Osteoblast (primary cell): ENCODE measurements around the gene SPATS2. TPM values are rescaled to one million over a fixed set of nuclear protein-coding genes. Genes with fewer than 3 reads are reported as not detected.

ENCODE experiments used
- DNase-seq: peaks from one replicate; pipeline ENCODE4 v3.0.0; 2011; ENCODE audit warnings: low spot score, mixed read lengths; ENCODE audit not compliant: insufficient read length; ENCODE audit errors: missing footprints
- H2AFZ ChIP-seq: 2 replicates; pipeline ENCODE4 v1.6.0; 2011; ENCODE audit warnings: mild to moderate bottlenecking, low read length
- H3K27ac ChIP-seq: 2 replicates; pipeline ENCODE4 v1.5.1; 2011; ENCODE audit warnings: mild to moderate bottlenecking, low read depth, low read length, moderate library complexity
- H3K27me3 ChIP-seq: 2 replicates; pipeline ENCODE4 v1.6.0; 2012; ENCODE audit warnings: mild to moderate bottlenecking, control low read depth, inconsistent platforms, low read length, moderate library complexity; ENCODE audit not compliant: insufficient read depth
- H3K36me3 ChIP-seq: 2 replicates; pipeline ENCODE4 v1.5.1; 2011; ENCODE audit warnings: mild to moderate bottlenecking, low read length, control low read depth, moderate library complexity; ENCODE audit not compliant: insufficient read depth
- H3K4me1 ChIP-seq: 2 replicates; pipeline ENCODE4 v1.5.1; 2011; ENCODE audit warnings: mild to moderate bottlenecking, low read length, control low read depth, moderate library complexity; ENCODE audit not compliant: insufficient read depth
- H3K4me2 ChIP-seq: 2 replicates; pipeline ENCODE4 v1.6.0; 2011; ENCODE audit warnings: mild to moderate bottlenecking, low read length; ENCODE audit not compliant: insufficient read depth
- H3K4me3 ChIP-seq: fragments of 200-600 bp; sonication (generic); 3 replicates; pipeline ENCODE4 v1.5.1; 2012; ENCODE audit warnings: mild to moderate bottlenecking, low read length, inconsistent platforms; ENCODE audit not compliant: insufficient read depth
- H3K79me2 ChIP-seq: 2 replicates; pipeline ENCODE4 v1.6.0; 2012; ENCODE audit warnings: mild to moderate bottlenecking, low read length, control low read depth, inconsistent platforms; ENCODE audit not compliant: insufficient read depth
- H3K9me3 ChIP-seq: 2 replicates; pipeline ENCODE4 v1.5.1; 2011; ENCODE audit warnings: low read depth, low read length, control low read depth
- H4K20me1 ChIP-seq: 2 replicates; pipeline ENCODE4 v1.6.0; 2012; ENCODE audit warnings: mild to moderate bottlenecking, low read length, control low read depth; ENCODE audit not compliant: insufficient read depth
- total RNA-seq: library from RNA; depleted of rRNA; stranded (reverse); fragments of >200 nt; gene quantifications from 2 replicates; pipeline ENCODE4 v1.2.3, GENCODE V29; 2012
- TF ChIP-seq, protein P1 (sequence below): IDR thresholded peaks from 2 replicates; pipeline ENCODE4 v1.5.1; 2011; ENCODE audit warnings: mild to moderate bottlenecking, low read depth, low read length, moderate library complexity; ENCODE audit errors: extremely low read depth

Gene SPATS2
- total RNA-seq, 1 donor: 25.7 TPM

DNA sequence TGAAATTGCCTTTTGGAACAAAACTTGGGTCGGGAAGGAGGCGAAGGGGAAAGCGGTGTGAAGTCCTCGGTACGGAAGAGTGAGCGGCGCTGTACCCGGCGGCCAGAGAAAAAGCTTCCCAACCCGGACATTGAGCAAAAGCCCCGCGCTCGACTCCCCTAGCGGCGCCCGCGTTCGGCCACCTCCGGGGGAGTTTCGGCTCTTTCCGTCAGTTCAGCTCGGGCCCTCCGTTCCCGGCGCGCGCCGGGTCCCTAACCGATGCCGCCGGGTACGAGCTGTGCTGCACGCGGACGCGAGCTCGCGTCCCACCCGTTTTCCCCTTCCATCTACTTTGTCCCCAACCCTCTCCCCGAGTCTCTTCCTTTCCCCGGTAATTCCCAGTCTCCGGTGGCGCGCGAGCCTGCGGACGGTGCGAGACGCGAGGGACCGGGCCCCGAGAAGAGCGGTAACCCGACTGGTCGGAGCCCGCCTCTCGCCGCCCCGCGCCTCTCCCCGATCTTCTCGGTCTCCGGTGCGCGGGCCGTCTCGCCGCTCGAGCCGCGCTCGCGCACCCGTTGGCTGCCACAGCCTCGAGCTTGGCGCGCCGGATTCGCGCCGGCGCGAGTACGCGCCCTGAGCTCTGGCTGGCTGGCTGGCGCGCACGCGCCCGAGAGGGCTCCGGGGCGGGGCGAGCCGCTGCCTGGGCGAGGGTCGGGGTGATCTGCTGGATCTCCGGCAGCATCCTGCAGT is 446 bp upstream of the SPATS2 start:
- Histone ChIP-seq H2AFZ (peak overlapping the region; percentile 99), H3K4me2 (peak overlapping the region; percentile 96), H3K4me1 (peaks cover 33% of the 10 kb centered on the region), H3K27ac (peak overlapping the region; percentile 72), H3K36me3 (no peaks in the 10 kb centered on the region), H3K4me3 (peak overlapping the region; percentile 97), H4K20me1 (peaks cover 24% of the 10 kb centered on the region), H3K79me2 (peaks cover 48% of the 10 kb centered on the region), H3K27me3 (no peaks in the 10 kb centered on the region), H3K9me3 (no peaks in the 10 kb centered on the region)
- TF ChIP-seq, protein P1, sequence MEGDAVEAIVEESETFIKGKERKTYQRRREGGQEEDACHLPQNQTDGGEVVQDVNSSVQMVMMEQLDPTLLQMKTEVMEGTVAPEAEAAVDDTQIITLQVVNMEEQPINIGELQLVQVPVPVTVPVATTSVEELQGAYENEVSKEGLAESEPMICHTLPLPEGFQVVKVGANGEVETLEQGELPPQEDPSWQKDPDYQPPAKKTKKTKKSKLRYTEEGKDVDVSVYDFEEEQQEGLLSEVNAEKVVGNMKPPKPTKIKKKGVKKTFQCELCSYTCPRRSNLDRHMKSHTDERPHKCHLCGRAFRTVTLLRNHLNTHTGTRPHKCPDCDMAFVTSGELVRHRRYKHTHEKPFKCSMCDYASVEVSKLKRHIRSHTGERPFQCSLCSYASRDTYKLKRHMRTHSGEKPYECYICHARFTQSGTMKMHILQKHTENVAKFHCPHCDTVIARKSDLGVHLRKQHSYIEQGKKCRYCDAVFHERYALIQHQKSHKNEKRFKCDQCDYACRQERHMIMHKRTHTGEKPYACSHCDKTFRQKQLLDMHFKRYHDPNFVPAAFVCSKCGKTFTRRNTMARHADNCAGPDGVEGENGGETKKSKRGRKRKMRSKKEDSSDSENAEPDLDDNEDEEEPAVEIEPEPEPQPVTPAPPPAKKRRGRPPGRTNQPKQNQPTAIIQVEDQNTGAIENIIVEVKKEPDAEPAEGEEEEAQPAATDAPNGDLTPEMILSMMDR: peak; percentile 20
- DNase-seq: peak; percentile 98

DNA sequence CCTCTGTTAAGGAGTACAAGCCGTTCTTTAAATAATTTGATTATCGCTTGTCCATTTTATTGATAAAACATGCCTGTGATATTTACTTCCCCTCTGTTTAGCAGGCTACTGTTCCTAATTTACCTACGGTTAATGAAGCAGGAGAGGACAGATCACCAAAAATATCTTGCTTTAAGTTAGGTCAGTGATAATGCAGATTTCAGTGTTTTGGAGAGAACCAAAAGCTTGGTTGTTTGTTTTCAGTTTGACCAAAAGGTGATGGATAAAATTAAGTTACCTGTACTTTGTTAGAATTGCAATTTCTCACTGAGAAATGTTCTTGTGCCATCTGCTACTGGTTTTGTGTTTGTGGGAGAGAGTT is 958 bp downstream of the SPATS2 start:
- Histone ChIP-seq H3K4me1 (peaks cover 33% of the 10 kb centered on the region), H3K27me3 (no peaks in the 10 kb centered on the region), H3K9me3 (no peaks in the 10 kb centered on the region), H4K20me1 (peaks cover 32% of the 10 kb centered on the region), H3K36me3 (no peaks in the 10 kb centered on the region), H3K27ac (peak overlapping the region; percentile 72), H2AFZ (peak overlapping the region; percentile 87), H3K4me2 (peak overlapping the region; percentile 85), H3K4me3 (peak overlapping the region; percentile 97), H3K79me2 (peaks cover 62% of the 10 kb centered on the region)
- DNase-seq: no peak
- TF ChIP-seq, protein P1: no peak

DNA sequence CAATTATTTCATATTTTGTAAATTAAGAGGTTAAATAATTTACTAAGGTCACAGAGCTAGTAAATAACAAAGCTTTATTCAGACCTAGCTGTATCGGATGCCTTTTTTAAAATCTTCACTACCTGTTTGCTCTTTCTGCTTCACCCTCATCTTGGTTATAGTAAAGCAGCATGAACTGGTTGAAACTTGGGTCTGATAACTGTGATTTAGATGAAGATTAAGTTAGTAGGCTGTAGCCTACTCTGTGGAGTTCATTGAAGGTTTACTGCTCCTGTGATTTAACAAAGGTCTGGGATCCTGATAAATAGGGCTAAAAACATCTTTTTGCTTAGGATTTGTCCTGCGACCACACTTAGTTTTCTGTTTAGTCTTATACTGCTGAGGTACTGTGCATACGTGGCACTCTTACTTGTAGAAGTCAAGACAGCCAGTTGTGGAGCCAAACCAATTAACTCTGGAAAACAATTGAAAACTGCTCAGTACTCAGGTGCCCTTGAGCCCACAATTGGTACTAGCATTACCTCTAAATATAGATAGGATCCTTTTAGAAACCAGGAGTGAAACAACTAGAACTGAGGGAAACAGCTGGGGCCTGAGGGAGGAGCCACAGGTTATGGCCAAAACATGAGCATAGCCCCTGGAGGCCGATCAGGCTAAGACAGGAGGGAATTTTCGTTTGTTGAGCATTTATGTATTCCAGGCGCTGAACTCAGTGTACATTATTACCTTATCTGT is 2.3 kb downstream of the SPATS2 start:
- Histone ChIP-seq H3K27ac (peak overlapping the region; percentile 69), H2AFZ (peak overlapping the region; percentile 71)

More for the DNA sequence above, 2.3 kb downstream of the SPATS2 start:
- H4K20me1 ChIP-seq: peaks cover 39% of the 10 kb centered on the region
- peaks cover 75% of the 10 kb centered on the region for H3K79me2 ChIP-seq
- peaks cover 32% of the 10 kb centered on the region for H3K4me1 ChIP-seq
- H3K9me3 ChIP-seq: no peaks in the 10 kb centered on the region
- peak overlapping the region; percentile 85 for H3K4me2 ChIP-seq
- no peaks in the 10 kb centered on the region for H3K36me3 ChIP-seq
- peak overlapping the region; percentile 44 for H3K4me3 ChIP-seq
- TF ChIP-seq, protein P1: peak; percentile 36
- H3K27me3 ChIP-seq: no peaks in the 10 kb centered on the region
- DNase-seq: peak; percentile 84
